Measurements from ENCODE around the gene GPNMB. TPM values are rescaled to one million over a fixed set of nuclear protein-coding genes. Genes with fewer than 3 reads are reported as not detected.
"Not testable (repeated sequence)": the region's sequence is repeated elsewhere in the genome, so short reads cannot be mapped to it uniquely, and the experiment has no call there.

Gene GPNMB
- polyA plus RNA-seq, 3 donors = 11.1 to 20.8 (median 12.0) TPM

GRCh38 chr7:23298141-23298881, 51.7 kb downstream of the GPNMB start:
- no peak for DNase-seq

GRCh38 chr7:23298885-23299769, 52.6 kb downstream of the GPNMB start, which contains the start of gene MALSU1:
TSS of gene MALSU1 (plus strand) at chr7:23299339. CDS start at chr7:23299353, 14 bp downstream.
- peak; percentile 98 for DNase-seq

- DNase-seq = no peak
These were observed 53.3 kb downstream of the GPNMB start for GRCh38 chr7:23299770-23300300.

GRCh38 chr7:23306936-23307521, 60.5 kb downstream of the GPNMB start:
- no peak for DNase-seq

- no peak for DNase-seq
These were observed 62.2 kb downstream of the GPNMB start for GRCh38 chr7:23308754-23309153.

GRCh38 chr7:23312141-23312540, 65.6 kb downstream of the GPNMB start:
- DNase-seq = not testable (repeated sequence)

GRCh38 chr7:23315366-23315765, 68.8 kb downstream of the GPNMB start:
- no peak for DNase-seq

Other genes with a start within 250 kb of the GPNMB start
- gene HYCC1, start 232.6 kb upstream of the GPNMB start, polyA plus RNA-seq (ENCODE audit: insufficient read length in 3 of 3) = 10 to 100 TPM; 18.3 to 20.6 (median 20.1) TPM
- gene KLHL7, start 141.0 kb upstream of the GPNMB start, polyA plus RNA-seq (ENCODE audit: insufficient read length in 3 of 3) = 10 to 100 TPM; 41.4 to 47.6 (median 45.9) TPM
- 10 to 100 TPM; 54.4 to 71.1 (median 66.5) TPM for gene NUP42, start 64.7 kb upstream of the GPNMB start, polyA plus RNA-seq (ENCODE audit: insufficient read length in 3 of 3)
- gene MALSU1, start 52.6 kb downstream of the GPNMB start, polyA plus RNA-seq (ENCODE audit: insufficient read length in 3 of 3) = 10 to 100 TPM; 50.3 to 54.7 (median 54.4) TPM
- 10 to 100 TPM; 57.3 to 90.2 (median 72.1) TPM for gene IGF2BP3, start 223.7 kb downstream of the GPNMB start, polyA plus RNA-seq (ENCODE audit: insufficient read length in 3 of 3)